Upper lobe of right lung (tissue), 1 donor: ENCODE measurements around the gene SUSD6. TPM values are rescaled to one million over a fixed set of nuclear protein-coding genes. Genes with fewer than 3 reads are reported as not detected.
A peak's percentile ranks its signal among the peaks of the same experiment; 100 is the strongest.

Source experiments
- ATAC-seq: fragments of 200-7000 bp; cut with Tn5 transposase; one replicate; pipeline ENCODE4 v1.9.1; 2020; ENCODE audit warnings: mild to moderate bottlenecking, moderate library complexity
- DNase-seq: peaks from one replicate; pipeline ENCODE4 v3.0.0-alpha.2; 2020
- H3K27ac ChIP-seq: fragments of 200-600 bp; one replicate; pipeline ENCODE4 v1.8.0; 2022
- H3K27me3 ChIP-seq: fragments of 200-600 bp; one replicate; pipeline ENCODE4 v1.8.0; 2022; ENCODE audit warnings: mild to moderate bottlenecking
- H3K36me3 ChIP-seq: fragments of 200-600 bp; one replicate; pipeline ENCODE4 v1.8.0; 2022
- H3K4me1 ChIP-seq: fragments of 200-600 bp; one replicate; pipeline ENCODE4 v1.8.0; 2022
- H3K4me3 ChIP-seq: fragments of 200-600 bp; one replicate; pipeline ENCODE4 v1.8.0; 2022; ENCODE audit warnings: mild to moderate bottlenecking
- H3K9me3 ChIP-seq: fragments of 200-600 bp; one replicate; pipeline ENCODE4 v1.8.0; 2022
- CTCF ChIP-seq: fragments of 200-600 bp; IDR thresholded peaks from one replicate; pipeline ENCODE4 v1.8.0; 2022; ENCODE audit warnings: antibody characterized with exemption
- intact Hi-C: fragments of 100-400 bp; cut with DNase I; formaldehyde crosslinking; loops from one replicate; pipeline ENCODE4 v1.11.0; 2022
- total RNA-seq: library from RNA; stranded (reverse); fragmentation: NEBNext Ultra II Directional; extraction: Animal tissue kit (Norgen Biotek cat#: 25700); gene quantifications from one replicate; pipeline ENCODE4 v1.2.1, GENCODE V29; 2021
- donor health status: DM: no; HTN: yes; CAD: no; lungs with severe emphysema.

The SUSD6 gene
- total RNA-seq, 1 donor from 2014 or later: 87.5 TPM

GRCh38 chr14:69657950-69658355, 46.6 kb downstream of the SUSD6 start:
- Histone ChIP-seq H3K27ac (peak overlapping the region; percentile 65), H3K4me3 (no peak overlapping the region), H3K27me3 (no peaks in the 10 kb centered on the region), H3K4me1 (peaks cover 96% of the 10 kb centered on the region), H3K36me3 (peaks cover 14% of the 10 kb centered on the region), H3K9me3 (no peaks in the 10 kb centered on the region)
- peak; percentile 79 for DNase-seq
- peak; percentile 92 for ATAC-seq
- intact Hi-C loops: no loop called here
- no peak for TF ChIP-seq CTCF

GRCh38 chr14:69658664-69659261, 47.4 kb downstream of the SUSD6 start:
- Histone ChIP-seq H3K9me3 (no peaks in the 10 kb centered on the region), H3K4me3 (no peak overlapping the region), H3K4me1 (peaks cover 96% of the 10 kb centered on the region), H3K27me3 (no peaks in the 10 kb centered on the region), H3K27ac (peak overlapping the region; percentile 65), H3K36me3 (peaks cover 14% of the 10 kb centered on the region)
- TF ChIP-seq CTCF: no peak
- ATAC-seq (peak; percentile 46), DNase-seq (no peak)
- intact Hi-C loops: no loop called here

GRCh38 chr14:69660344-69661193, 49.2 kb downstream of the SUSD6 start:
- H3K27ac ChIP-seq: peak overlapping the region; percentile 7
- no peak overlapping the region for H3K4me3 ChIP-seq
- no peak for ATAC-seq

GRCh38 chr14:69661194-69661537, 49.8 kb downstream of the SUSD6 start:
- intact Hi-C loops: no loop called here

More at GRCh38 chr14:69660344-69661193, 49.2 kb downstream of the SUSD6 start:
- Histone ChIP-seq H3K9me3 (no peaks in the 10 kb centered on the region), H3K27me3 (no peaks in the 10 kb centered on the region), H3K4me1 (peaks cover 96% of the 10 kb centered on the region), H3K36me3 (peaks cover 14% of the 10 kb centered on the region)
- intact Hi-C loops: no loop called here
- no peak for TF ChIP-seq CTCF
- DNase-seq: no peak

GRCh38 chr14:69662636-69663299, 51.4 kb downstream of the SUSD6 start:
- DNase-seq (no peak), ATAC-seq (no peak)
- no peaks in the 10 kb centered on the region for H3K9me3 ChIP-seq
- no peak for TF ChIP-seq CTCF
- H3K36me3 ChIP-seq: peaks cover 14% of the 10 kb centered on the region
- no peak overlapping the region for H3K4me3 ChIP-seq
- H3K27ac ChIP-seq: peak overlapping the region; percentile 56
- intact Hi-C loops: no loop called here
- peaks cover 98% of the 10 kb centered on the region for H3K4me1 ChIP-seq
- H3K27me3 ChIP-seq: no peaks in the 10 kb centered on the region

More at GRCh38 chr14:69661194-69661537, 49.8 kb downstream of the SUSD6 start:
- ATAC-seq (no peak), DNase-seq (no peak)
- Histone ChIP-seq H3K27ac (peak overlapping the region; percentile 7), H3K4me3 (no peak overlapping the region), H3K9me3 (no peaks in the 10 kb centered on the region), H3K4me1 (peaks cover 98% of the 10 kb centered on the region), H3K36me3 (peaks cover 14% of the 10 kb centered on the region), H3K27me3 (no peaks in the 10 kb centered on the region)
- no peak for TF ChIP-seq CTCF
